Osteoblast (primary cell): Measurements from ENCODE around the gene MAMDC2. TPM values are rescaled to one million over a fixed set of nuclear protein-coding genes. Genes with fewer than 3 reads are reported as not detected.

Experiments
- DNase-seq: peaks from one replicate; pipeline ENCODE4 v3.0.0; 2011; ENCODE audit warnings: low spot score, mixed read lengths; ENCODE audit not compliant: insufficient read length; ENCODE audit errors: missing footprints
- H2AFZ ChIP-seq: 2 replicates; pipeline ENCODE4 v1.6.0; 2011; ENCODE audit warnings: mild to moderate bottlenecking, low read length
- H3K27ac ChIP-seq: 2 replicates; pipeline ENCODE4 v1.5.1; 2011; ENCODE audit warnings: mild to moderate bottlenecking, low read depth, low read length, moderate library complexity
- H3K27me3 ChIP-seq: 2 replicates; pipeline ENCODE4 v1.6.0; 2012; ENCODE audit warnings: mild to moderate bottlenecking, control low read depth, inconsistent platforms, low read length, moderate library complexity; ENCODE audit not compliant: insufficient read depth
- H3K36me3 ChIP-seq: 2 replicates; pipeline ENCODE4 v1.5.1; 2011; ENCODE audit warnings: mild to moderate bottlenecking, low read length, control low read depth, moderate library complexity; ENCODE audit not compliant: insufficient read depth
- H3K4me1 ChIP-seq: 2 replicates; pipeline ENCODE4 v1.5.1; 2011; ENCODE audit warnings: mild to moderate bottlenecking, low read length, control low read depth, moderate library complexity; ENCODE audit not compliant: insufficient read depth
- H3K4me2 ChIP-seq: 2 replicates; pipeline ENCODE4 v1.6.0; 2011; ENCODE audit warnings: mild to moderate bottlenecking, low read length; ENCODE audit not compliant: insufficient read depth
- H3K4me3 ChIP-seq: fragments of 200-600 bp; sonication (generic); 3 replicates; pipeline ENCODE4 v1.5.1; 2012; ENCODE audit warnings: mild to moderate bottlenecking, low read length, inconsistent platforms; ENCODE audit not compliant: insufficient read depth
- H3K79me2 ChIP-seq: 2 replicates; pipeline ENCODE4 v1.6.0; 2012; ENCODE audit warnings: mild to moderate bottlenecking, low read length, control low read depth, inconsistent platforms; ENCODE audit not compliant: insufficient read depth
- H3K9me3 ChIP-seq: 2 replicates; pipeline ENCODE4 v1.5.1; 2011; ENCODE audit warnings: low read depth, low read length, control low read depth
- H4K20me1 ChIP-seq: 2 replicates; pipeline ENCODE4 v1.6.0; 2012; ENCODE audit warnings: mild to moderate bottlenecking, low read length, control low read depth; ENCODE audit not compliant: insufficient read depth
- CTCF ChIP-seq: IDR thresholded peaks from 2 replicates; pipeline ENCODE4 v1.5.1; 2011; ENCODE audit warnings: mild to moderate bottlenecking, low read depth, low read length, moderate library complexity; ENCODE audit errors: extremely low read depth
- total RNA-seq: library from RNA; depleted of rRNA; stranded (reverse); fragments of >200 nt; gene quantifications from 2 replicates; pipeline ENCODE4 v1.2.3, GENCODE V29; 2012

The MAMDC2 gene
- total RNA-seq, 1 donor, result 1.4 TPM

DNA sequence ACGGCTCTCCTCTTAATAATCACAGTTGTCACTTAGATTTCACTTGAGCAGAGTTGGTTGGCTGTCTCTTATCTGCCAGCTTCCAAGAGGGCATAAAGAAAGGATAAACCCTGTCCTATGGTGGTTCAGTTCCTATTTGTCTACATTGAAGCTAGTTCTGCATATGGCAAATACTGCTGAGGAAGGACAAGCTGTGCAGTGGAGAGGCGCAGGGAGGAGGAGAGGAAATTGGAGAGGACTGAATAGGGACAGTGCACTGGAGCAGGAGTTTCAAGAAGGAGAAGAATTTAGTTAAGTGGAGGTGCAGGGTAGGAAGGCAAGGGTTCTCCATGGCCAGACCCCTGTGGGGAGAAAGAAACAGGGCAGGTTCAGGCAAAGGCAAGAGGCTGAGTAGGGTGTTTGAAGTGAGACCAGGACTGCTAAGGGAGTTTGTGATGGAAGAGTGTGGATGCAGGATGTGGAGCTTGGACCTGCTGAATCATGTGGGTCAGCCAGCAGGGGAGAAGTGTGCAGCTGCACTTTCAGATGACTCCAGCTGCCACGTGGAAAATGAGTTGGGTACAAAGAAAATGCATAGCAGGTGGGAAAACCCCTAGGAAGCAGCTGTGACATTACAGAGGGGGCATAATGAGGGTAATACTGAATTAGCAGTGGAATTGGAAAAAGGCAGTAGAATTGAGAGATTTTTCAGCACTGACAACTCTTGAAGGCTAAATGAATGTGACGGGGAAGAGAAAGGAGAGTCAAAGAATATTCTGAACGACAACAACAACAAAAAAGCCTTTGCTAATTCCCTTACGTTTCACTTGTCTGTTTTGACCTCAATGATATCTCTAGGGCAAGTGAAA lies 66.8 kb downstream of the MAMDC2 start:
- Histone ChIP-seq H3K4me2 (peak overlapping the region; percentile 45), H3K4me3 (no peak overlapping the region), H3K9me3 (no peaks in the 10 kb centered on the region), H3K27ac (no peak overlapping the region), H3K4me1 (peaks cover 16% of the 10 kb centered on the region), H4K20me1 (no peaks in the 10 kb centered on the region), H3K36me3 (no peaks in the 10 kb centered on the region), H3K79me2 (no peaks in the 10 kb centered on the region), H3K27me3 (no peaks in the 10 kb centered on the region), H2AFZ (no peak overlapping the region)
- TF ChIP-seq CTCF, result no peak
- no peak for DNase-seq

- Histone ChIP-seq H4K20me1 (no peaks in the 10 kb centered on the region), H3K4me3 (no peak overlapping the region), H2AFZ (no peak overlapping the region), H3K4me1 (peaks cover 23% of the 10 kb centered on the region), H3K27ac (no peak overlapping the region), H3K9me3 (no peaks in the 10 kb centered on the region), H3K4me2 (peak overlapping the region; percentile 45), H3K36me3 (no peaks in the 10 kb centered on the region), H3K79me2 (no peaks in the 10 kb centered on the region), H3K27me3 (no peaks in the 10 kb centered on the region)
- DNase-seq, result peak; percentile 32
- peak; percentile 94 for TF ChIP-seq CTCF
These were observed 67.5 kb downstream of the MAMDC2 start for GRCh38 chr9:70111042-70111602.

GRCh38 chr9:70111641-70112236 lies 68.1 kb downstream of the MAMDC2 start:
- Histone ChIP-seq H3K4me1 (peaks cover 26% of the 10 kb centered on the region), H3K27ac (no peak overlapping the region), H3K9me3 (no peaks in the 10 kb centered on the region), H3K4me2 (no peak overlapping the region), H4K20me1 (no peaks in the 10 kb centered on the region), H3K4me3 (no peak overlapping the region), H3K27me3 (no peaks in the 10 kb centered on the region), H3K36me3 (no peaks in the 10 kb centered on the region), H3K79me2 (no peaks in the 10 kb centered on the region), H2AFZ (no peak overlapping the region)
- no peak for DNase-seq
- TF ChIP-seq CTCF, result no peak

DNA sequence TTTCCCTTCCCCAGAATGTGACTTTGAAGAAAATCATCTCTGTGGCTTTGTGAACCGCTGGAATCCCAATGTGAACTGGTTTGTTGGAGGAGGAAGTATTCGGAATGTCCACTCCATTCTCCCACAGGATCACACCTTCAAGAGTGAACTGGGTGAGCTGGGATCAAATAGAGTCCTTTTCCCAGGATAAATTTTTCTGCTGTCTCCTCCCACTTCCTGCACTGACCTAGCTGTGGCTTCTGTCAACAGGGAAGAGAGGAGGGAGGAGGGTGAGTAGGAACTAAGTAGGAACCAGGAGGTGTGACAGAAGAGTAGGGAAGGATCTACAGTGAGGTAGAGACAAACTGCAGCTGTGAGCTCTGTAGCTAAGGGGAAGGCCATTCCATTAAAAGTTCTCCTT lies 69.3 kb downstream of the MAMDC2 start:
- Histone ChIP-seq H4K20me1 (no peaks in the 10 kb centered on the region), H3K4me2 (no peak overlapping the region), H3K36me3 (no peaks in the 10 kb centered on the region), H3K4me1 (peaks cover 32% of the 10 kb centered on the region), H3K4me3 (no peak overlapping the region), H2AFZ (no peak overlapping the region), H3K9me3 (no peaks in the 10 kb centered on the region), H3K27me3 (no peaks in the 10 kb centered on the region), H3K79me2 (no peaks in the 10 kb centered on the region), H3K27ac (no peak overlapping the region)
- no peak for DNase-seq
- TF ChIP-seq CTCF, result no peak
